Mucosa of stomach (tissue), 1 donor: Measurements from ENCODE around the gene SEC14L3.

Source experiments
- H3K27me3 ChIP-seq: one replicate; pipeline ENCODE4 v1.7.0; 2013; ENCODE audit warnings: mild to moderate bottlenecking, low read length; ENCODE audit not compliant: control insufficient read depth, insufficient read depth
- H3K36me3 ChIP-seq: one replicate; pipeline ENCODE4 v1.7.0; 2013; ENCODE audit warnings: low read length; ENCODE audit not compliant: control insufficient read depth, insufficient read depth
- H3K4me1 ChIP-seq: one replicate; pipeline ENCODE4 v1.7.0; 2013; ENCODE audit warnings: mild to moderate bottlenecking, low read length; ENCODE audit not compliant: control insufficient read depth, insufficient read depth
- H3K4me3 ChIP-seq: one replicate; pipeline ENCODE4 v1.7.0; 2013; ENCODE audit warnings: low read length
- H3K9ac ChIP-seq: one replicate; pipeline ENCODE4 v1.7.0; 2013; ENCODE audit warnings: mild to moderate bottlenecking, low read length, moderate library complexity
- H3K9me3 ChIP-seq: one replicate; pipeline ENCODE4 v1.7.0; 2013; ENCODE audit warnings: mild to moderate bottlenecking, low read length, moderate library complexity; ENCODE audit not compliant: control insufficient read depth
- donor health status: Pancreatic carcinoma.

SEC14L3 gene

GRCh38 chr22:30425327-30425615 is 46.5 kb downstream of the SEC14L3 start:
- H3K27me3 ChIP-seq: no peaks in the 10 kb centered on the region
- H3K4me1 ChIP-seq: peaks cover 56% of the 10 kb centered on the region
- no peaks in the 10 kb centered on the region for H3K9me3 ChIP-seq
- peak overlapping the region; percentile 61 for H3K9ac ChIP-seq
- no peaks in the 10 kb centered on the region for H3K36me3 ChIP-seq
- peak overlapping the region; percentile 31 for H3K4me3 ChIP-seq

- Histone ChIP-seq H3K9ac (peak overlapping the region; percentile 80), H3K27me3 (no peaks in the 10 kb centered on the region), H3K9me3 (no peaks in the 10 kb centered on the region), H3K4me3 (peak overlapping the region; percentile 3), H3K4me1 (peaks cover 59% of the 10 kb centered on the region), H3K36me3 (no peaks in the 10 kb centered on the region)
Measured at GRCh38 chr22:30424534-30425326, 47.1 kb downstream of the SEC14L3 start.

- peak overlapping the region; percentile 80 for H3K9ac ChIP-seq
- no peaks in the 10 kb centered on the region for H3K9me3 ChIP-seq
- H3K36me3 ChIP-seq: no peaks in the 10 kb centered on the region
- H3K4me1 ChIP-seq: peaks cover 63% of the 10 kb centered on the region
- peak overlapping the region; percentile 33 for H3K4me3 ChIP-seq
- no peaks in the 10 kb centered on the region for H3K27me3 ChIP-seq
Measured at GRCh38 chr22:30423959-30424533, 47.8 kb downstream of the SEC14L3 start.

GRCh38 chr22:30423301-30423958 is 48.4 kb downstream of the SEC14L3 start:
- no peaks in the 10 kb centered on the region for H3K9me3 ChIP-seq
- H3K4me1 ChIP-seq: peaks cover 68% of the 10 kb centered on the region
- H3K4me3 ChIP-seq: peak overlapping the region; percentile 33
- H3K9ac ChIP-seq: peak overlapping the region; percentile 80
- no peaks in the 10 kb centered on the region for H3K27me3 ChIP-seq
- H3K36me3 ChIP-seq: no peaks in the 10 kb centered on the region

GRCh38 chr22:30422481-30423300 is 49.1 kb downstream of the SEC14L3 start:
- Histone ChIP-seq H3K4me1 (peaks cover 76% of the 10 kb centered on the region), H3K9me3 (no peaks in the 10 kb centered on the region), H3K4me3 (peak overlapping the region; percentile 33), H3K36me3 (no peaks in the 10 kb centered on the region), H3K9ac (peak overlapping the region; percentile 80), H3K27me3 (no peaks in the 10 kb centered on the region)

GRCh38 chr22:30421695-30422480 is 49.9 kb downstream of the SEC14L3 start:
- Histone ChIP-seq H3K9me3 (no peaks in the 10 kb centered on the region), H3K36me3 (no peaks in the 10 kb centered on the region), H3K27me3 (no peaks in the 10 kb centered on the region), H3K4me1 (peaks cover 81% of the 10 kb centered on the region), H3K4me3 (peak overlapping the region; percentile 33), H3K9ac (peak overlapping the region; percentile 80)

GRCh38 chr22:30420347-30421125 is 51.3 kb downstream of the SEC14L3 start:
- Histone ChIP-seq H3K36me3 (peaks cover 7% of the 10 kb centered on the region), H3K4me1 (peaks cover 83% of the 10 kb centered on the region)

GRCh38 chr22:30416837-30417236 is 55.0 kb downstream of the SEC14L3 start:
- Histone ChIP-seq H3K36me3 (peaks cover 7% of the 10 kb centered on the region), H3K9me3 (no peaks in the 10 kb centered on the region), H3K9ac (no peak overlapping the region), H3K27me3 (no peaks in the 10 kb centered on the region), H3K4me1 (peaks cover 57% of the 10 kb centered on the region), H3K4me3 (no peak overlapping the region)

More at GRCh38 chr22:30420347-30421125, 51.3 kb downstream of the SEC14L3 start:
- Histone ChIP-seq H3K9me3 (no peaks in the 10 kb centered on the region), H3K27me3 (no peaks in the 10 kb centered on the region), H3K9ac (peak overlapping the region; percentile 7), H3K4me3 (no peak overlapping the region)

- Histone ChIP-seq H3K9me3 (no peaks in the 10 kb centered on the region), H3K4me1 (peaks cover 53% of the 10 kb centered on the region), H3K4me3 (no peak overlapping the region), H3K9ac (no peak overlapping the region), H3K27me3 (no peaks in the 10 kb centered on the region), H3K36me3 (peaks cover 7% of the 10 kb centered on the region)
Measured at GRCh38 chr22:30416403-30416802, 55.4 kb downstream of the SEC14L3 start.

GRCh38 chr22:30414525-30415047 is 57.2 kb downstream of the SEC14L3 start:
- peaks cover 7% of the 10 kb centered on the region for H3K36me3 ChIP-seq

More at GRCh38 chr22:30414525-30415047, 57.2 kb downstream of the SEC14L3 start:
- H3K9ac ChIP-seq: no peak overlapping the region
- H3K4me3 ChIP-seq: no peak overlapping the region
- peaks cover 38% of the 10 kb centered on the region for H3K4me1 ChIP-seq
- H3K9me3 ChIP-seq: no peaks in the 10 kb centered on the region
- H3K27me3 ChIP-seq: no peaks in the 10 kb centered on the region
